GM12864 (cell line): ENCODE measurements around the gene CISTR.

Source experiments
- DNase-seq: peaks from one replicate; pipeline ENCODE4 v3.0.0-alpha.2; 2011; ENCODE audit warnings: low read depth
- H3K4me3 ChIP-seq: 2 replicates; pipeline ENCODE4 v1.5.1; 2011; ENCODE audit warnings: mild to moderate bottlenecking, low read depth, low read length, control low read depth
- CTCF ChIP-seq: IDR thresholded peaks from 2 replicates; pipeline ENCODE4 v1.5.1; 2011; ENCODE audit warnings: low read depth, mild to moderate bottlenecking, moderate library complexity, low read length, control low read depth, inconsistent platforms; ENCODE audit errors: missing control alignments

Gene CISTR

GRCh38 chr12:53756300-53757100 is 4.7 kb upstream of the CISTR start:
- peak overlapping the region; percentile 22 for H3K4me3 ChIP-seq
- no peak for DNase-seq
- no peak for TF ChIP-seq CTCF

GRCh38 chr12:53755893-53756292 is 4.1 kb upstream of the CISTR start:
- TF ChIP-seq CTCF: no peak
- no peak overlapping the region; the same call in 1 of the 2 replicates for H3K4me3 ChIP-seq
- DNase-seq: no peak

GRCh38 chr12:53755451-53755891 is 3.7 kb upstream of the CISTR start:
- H3K4me3 ChIP-seq: no peak overlapping the region
- TF ChIP-seq CTCF: peak; percentile 43
- DNase-seq: no peak

GRCh38 chr12:53754633-53755264 is 3.0 kb upstream of the CISTR start:
- no peak for TF ChIP-seq CTCF
- peak overlapping the region; percentile 10; the same call in 1 of the 2 replicates for H3K4me3 ChIP-seq
- no peak for DNase-seq

GRCh38 chr12:53754188-53754585 is 2.4 kb upstream of the CISTR start:
- TF ChIP-seq CTCF: no peak
- H3K4me3 ChIP-seq: no peak overlapping the region; the same call in 1 of the 2 replicates
- no peak for DNase-seq

- no peak for TF ChIP-seq CTCF
- DNase-seq: no peak
- no peak overlapping the region for H3K4me3 ChIP-seq
These were observed 842 bp upstream of the CISTR start for GRCh38 chr12:53752621-53753020.

GRCh38 chr12:53752192-53752601 is 418 bp upstream of the CISTR start:
- H3K4me3 ChIP-seq: peak overlapping the region; percentile 49; the same call in 1 of the 2 replicates
- no peak for DNase-seq
- TF ChIP-seq CTCF: no peak
